Transverse colon (tissue), 4 donors: Measurements from ENCODE around the gene DOHH. TPM values are rescaled to one million over a fixed set of nuclear protein-coding genes. Genes with fewer than 3 reads are reported as not detected.
A peak's percentile ranks its signal among the peaks of the same experiment; 100 is the strongest.

Experiments used
- DNase-seq: peaks from one replicate; pipeline ENCODE4 v3.0.0-alpha.2; 2019
- H3K27ac ChIP-seq, 4 donors: fragments of 200-600 bp; sonication (generic); 2 replicates each; pipeline ENCODE4 v1.5.1; 2016 to 2018; ENCODE audit warnings: inconsistent platforms in 4 of 4
- H3K27me3 ChIP-seq: fragments of 200-600 bp; sonication (generic); 2 replicates; pipeline ENCODE4 v1.5.1; 2017; ENCODE audit warnings: inconsistent platforms
- H3K36me3 ChIP-seq, 4 donors: fragments of 200-600 bp; sonication (generic); 2 replicates each; pipeline ENCODE4 v1.5.1; 2017 to 2019; ENCODE audit warnings: inconsistent platforms in 4 of 4
- H3K4me1 ChIP-seq, 4 donors: fragments of 200-600 bp; sonication (generic); 2 replicates each; pipeline ENCODE4 v1.5.1; 2017 to 2020; ENCODE audit warnings: inconsistent platforms in 4 of 4
- H3K4me3 ChIP-seq, 4 donors: fragments of 200-600 bp; sonication (generic); 1 replicate in 1 of 4; 2 replicates in 3 of 4; pipeline versions ENCODE4 v1.5.1 to v1.6.1; 2017 to 2019; ENCODE audit warnings: inconsistent platforms in 4 of 4
- H3K9me3 ChIP-seq, 2 donors: fragments of 200-600 bp; sonication (generic); 2 replicates each; pipeline ENCODE4 v1.5.1; 2017 to 2019; ENCODE audit warnings: inconsistent platforms in 2 of 2
- CTCF ChIP-seq, 5 experiments: fragments of 200-600 bp in 3 of 5; fragments of 450-650 bp in 2 of 5; sonication (generic) in 3 of 5; IDR thresholded peaks; 1 replicate in 2 of 5; 2 replicates in 3 of 5; pipeline ENCODE4 v1.5.1; 2016 to 2017; ENCODE audit warnings: antibody characterized with exemption in 5 of 5, inconsistent platforms in 3 of 5, mild to moderate bottlenecking in 2 of 5, moderate library complexity in 1 of 5
- EP300 ChIP-seq: sonication (generic); formaldehyde crosslinking; IDR thresholded peaks from one replicate; pipeline ENCODE4 v1.6.1; 2017; ENCODE audit warnings: antibody characterized with exemption, low read depth
- POLR2A ChIP-seq: fragments of 450-650 bp; IDR thresholded peaks from one replicate; pipeline ENCODE4 v1.6.1; 2016; ENCODE audit warnings: antibody characterized with exemption, mild to moderate bottlenecking, moderate library complexity
- POLR2AphosphoS5 ChIP-seq, 3 donors: sonication (generic); formaldehyde crosslinking; IDR thresholded peaks; one replicate each; pipeline ENCODE4 v1.6.1; 2016; ENCODE audit warnings: antibody characterized with exemption in 3 of 3
- WGBS, 2 donors: methylation state at CpG; one replicate each; pipeline ENCODE4 v1.1.5; 2018; ENCODE audit warnings: low coverage in 1 of 2; 5-methylcytosine and 5-hydroxymethylcytosine counted together
- in situ Hi-C, 4 donors: fragments of 200-750 bp; cut with MboI; loops; one replicate each; pipeline versions ENCODE4 v1.15.0 to v1.15.1; 2017; ENCODE audit warnings: low sequenced_read_pairs in 3 of 4, low pct_ligation_motif_present in 1 of 4, low pct_unique_long_range_greater_than_20kb in 1 of 4
- intact Hi-C: fragments of 100-400 bp; cut with DNase I; formaldehyde crosslinking; loops from one replicate; pipeline ENCODE4 v1.15.1; 2023; ENCODE audit warnings: low total_unique reads
- total RNA-seq, 4 donors: library from RNA; depleted of rRNA; stranded (reverse); fragments of >200 nt; gene quantifications; one replicate each; pipeline ENCODE4 v1.1.0, GENCODE V29; 2016

Gene DOHH
- total RNA-seq, 4 donors from 2014 or later, result 7.2 to 13.5 (median 10.8) TPM

- H3K9me3 ChIP-seq, result no peaks in the 10 kb centered on the region
- H3K4me3 ChIP-seq, result no peak overlapping the region
- intact Hi-C loops (no loop called here), in situ Hi-C loops (no loop called here)
- TF ChIP-seq POLR2A, result no peak
- peak in 1 of 3 donors; percentile 6 for TF ChIP-seq POLR2AphosphoS5 (IDR thresholded peaks at IDR 0.05)
- H3K27me3 ChIP-seq, result no peaks in the 10 kb centered on the region
- 83% methylated on average over 43 of the region's 58 CpGs; no CpG with 5 or more reads in 1 of the 2 donors for WGBS, 2 donors
- no peak for DNase-seq
- peaks cover 8 to 46% (median 28%) of the 10 kb centered on the region in 4 donors for H3K4me1 ChIP-seq
- H3K27ac ChIP-seq, result peak overlapping the region; percentile 18 to 80 (median 58)
- H3K36me3 ChIP-seq, result peaks cover 0 to 14% (median 3%) of the 10 kb centered on the region in 4 donors
These were observed 37.3 kb downstream of the DOHH start for GRCh38 chr19:3462991-3463713.

GRCh38 chr19:3459965-3460582 lies 40.4 kb downstream of the DOHH start:
- Histone ChIP-seq H3K4me3 (no peak overlapping the region), H3K4me1 (peaks cover 17 to 41% (median 31%) of the 10 kb centered on the region in 4 donors), H3K36me3 (peaks cover 0 to 19% (median 3%) of the 10 kb centered on the region in 4 donors), H3K27ac (peak overlapping the region; percentile 79 to 87 (median 84)), H3K27me3 (no peaks in the 10 kb centered on the region), H3K9me3 (no peaks in the 10 kb centered on the region)
- in situ Hi-C loops, result no loop called here
- intact Hi-C loops, result no loop called here
- TF ChIP-seq CTCF (IDR thresholded peaks at IDR 0.05) (no peak), EP300 (no peak), POLR2AphosphoS5 (IDR thresholded peaks at IDR 0.05) (no peak), POLR2A (no peak)
- DNase-seq, result no peak
- WGBS, 2 donors, result 73% methylated on average over 10 of the region's 15 CpGs; no CpG with 5 or more reads in 1 of the 2 donors

GRCh38 chr19:3459089-3459881 lies 41.2 kb downstream of the DOHH start:
- Histone ChIP-seq H3K9me3 (no peaks in the 10 kb centered on the region), H3K27ac (peak overlapping the region; percentile 79 to 87 (median 84)), H3K4me3 (no peak overlapping the region), H3K36me3 (peaks cover 0 to 27% (median 3%) of the 10 kb centered on the region in 4 donors), H3K4me1 (peaks cover 17 to 40% (median 29%) of the 10 kb centered on the region in 4 donors), H3K27me3 (no peaks in the 10 kb centered on the region)
- 48% methylated on average over 25 of the region's 26 CpGs; no CpG with 5 or more reads in 1 of the 2 donors for WGBS, 2 donors
- peak; percentile 63 for DNase-seq
- TF ChIP-seq EP300 (peak; percentile 29), POLR2AphosphoS5 (IDR thresholded peaks at IDR 0.05) (peak in 1 of 3 donors; percentile 30), POLR2A (no peak)
- in situ Hi-C loops, result no loop called here
- intact Hi-C loops, result no loop called here

GRCh38 chr19:3458229-3459088 lies 42.0 kb downstream of the DOHH start:
- Histone ChIP-seq H3K36me3 (peaks cover 0 to 28% (median 5%) of the 10 kb centered on the region in 4 donors), H3K9me3 (no peaks in the 10 kb centered on the region), H3K4me1 (peaks cover 17 to 40% (median 29%) of the 10 kb centered on the region in 4 donors), H3K4me3 (no peak overlapping the region), H3K27me3 (no peaks in the 10 kb centered on the region), H3K27ac (peak overlapping the region; percentile 79 to 87 (median 84))
- 55% methylated on average over 19 of the region's 19 CpGs; no CpG with 5 or more reads in 1 of the 2 donors for WGBS, 2 donors
- no peak for DNase-seq
- intact Hi-C loops, result no loop called here
- in situ Hi-C loops, result no loop called here
- TF ChIP-seq POLR2AphosphoS5 (IDR thresholded peaks at IDR 0.05) (no peak), CTCF (IDR thresholded peaks at IDR 0.05) (no peak), POLR2A (no peak), EP300 (no peak)
